ENCODE measurements around the gene LCAT. TPM values are rescaled to one million over a fixed set of nuclear protein-coding genes. Genes with fewer than 3 reads are reported as not detected.
A peak's percentile ranks its signal among the peaks of the same experiment; 100 is the strongest.

The LCAT gene
- polyA plus RNA-seq, 1 of the 3 experiments (the other 2 are of a cell fraction): 11.1 TPM

GRCh38 chr16:67964477-67965131 lies 20.7 kb upstream of the LCAT start:
- no peaks in the 10 kb centered on the region for H3K9me3 ChIP-seq
- H3K4me2 ChIP-seq: peak overlapping the region; percentile 96; the same call in 1 of the 2 replicates
- no peak for TF ChIP-seq USF1 (IDR thresholded peaks at IDR 0.05; ENCODE audit: borderline replicate concordance, low read depth)
- no peak for TF ChIP-seq FOXM1 (IDR thresholded peaks at IDR 0.05; ENCODE audit: low read depth)
- no peak for TF ChIP-seq ZBTB33 (IDR thresholded peaks at IDR 0.05; ENCODE audit: borderline replicate concordance, low read depth)
- no peak for TF ChIP-seq SMC3 (IDR thresholded peaks at IDR 0.05; ENCODE audit: low read depth, low read length)
- no peak for TF ChIP-seq RXRA (IDR thresholded peaks at IDR 0.05; ENCODE audit: borderline replicate concordance, low read depth)
- POLR2A ChIA-PET: interaction anchor here (1.1 kb wide), 1 partner anchor 18 kb away, joined by 4 read pairs; no protein-coding TSS in a partner anchor
- no peak overlapping the region for H3K9ac ChIP-seq
- H3K27me3 ChIP-seq (ENCODE audit: insufficient read depth): no peaks in the 10 kb centered on the region
- peaks cover 79% of the 10 kb centered on the region for H3K79me2 ChIP-seq (ENCODE audit: insufficient read depth)
- peaks cover 31 to 41% of the 10 kb centered on the region in 2 experiments for H3K36me3 ChIP-seq (replicated peaks in 1 of 2; ENCODE audit: control insufficient read depth in 1 of 2, insufficient read depth in 2 of 2, low read length in 1 of 2)
- no peak overlapping the region for H2AFZ ChIP-seq (ENCODE audit: low read depth)
- WGBS (ENCODE audit: low lambda C conversion rate): 97% methylated on average over 5 of the region's 6 CpGs
- CTCF ChIA-PET: interaction anchor here (0.7 to 1.4 kb wide), 6 partner anchors 20 to 162 kb away, joined by 3 to 7 read pairs (median 3); no protein-coding TSS in a partner anchor
- peaks cover 15 to 45% of the 10 kb centered on the region in 2 experiments; a peak in 3 of 4 replicates for H3K4me1 ChIP-seq (ENCODE audit: control insufficient read depth in 1 of 2, insufficient read depth in 2 of 2, low read depth in 1 of 2, low read length in 1 of 2)
- H3K27ac ChIP-seq (ENCODE audit: low read depth in 2 of 2, low read length in 1 of 2): no peak overlapping the region; a peak in 1 of 4 replicates
- no peak for DNase-seq
- peaks cover 4% of the 10 kb centered on the region for H3F3A ChIP-seq (replicated peaks; ENCODE audit: insufficient read depth)
- no peaks in the 10 kb centered on the region for H3K9me2 ChIP-seq
- H4K20me1 ChIP-seq (ENCODE audit: insufficient read depth): peaks cover 58% of the 10 kb centered on the region
- H3K4me3 ChIP-seq (ENCODE audit: low read depth in 2 of 2, low read length in 1 of 2): no peak overlapping the region

GRCh38 chr16:67963662-67964321 lies 19.9 kb upstream of the LCAT start:
- peaks cover 87% of the 10 kb centered on the region for H3K79me2 ChIP-seq (ENCODE audit: insufficient read depth)
- TF ChIP-seq USF1 (IDR thresholded peaks at IDR 0.05; ENCODE audit: borderline replicate concordance, low read depth): no peak
- 0 out of 2 replicates have a peak, but pooled peaks have one; percentile 35 for TF ChIP-seq NFIC (IDR thresholded peaks at IDR 0.05; ENCODE audit: borderline replicate concordance)
- TF ChIP-seq EP300 (IDR thresholded peaks at IDR 0.05; ENCODE audit: borderline replicate concordance in 1 of 2, low read depth in 1 of 2, low read length in 1 of 2): no peak
- no peak for DNase-seq
- H3K9me3 ChIP-seq: no peaks in the 10 kb centered on the region
- H3K4me2 ChIP-seq: no peak overlapping the region
- H3K9me2 ChIP-seq: no peaks in the 10 kb centered on the region
- peaks cover 15 to 41% of the 10 kb centered on the region in 2 experiments; a peak in 3 of 4 replicates for H3K4me1 ChIP-seq (ENCODE audit: control insufficient read depth in 1 of 2, insufficient read depth in 2 of 2, low read depth in 1 of 2, low read length in 1 of 2)
- no peak overlapping the region for H2AFZ ChIP-seq (ENCODE audit: low read depth)
- no peak overlapping the region for H3K4me3 ChIP-seq (ENCODE audit: low read depth in 2 of 2, low read length in 1 of 2)
- ChIA-PET POLR2A (interaction anchor here (1.1 kb wide), 1 partner anchor 23 kb away, joined by 4 read pairs; no protein-coding TSS in a partner anchor), CTCF (interaction anchor here (1.1 to 1.4 kb wide), 2 partner anchors 22 to 30 kb away, joined by 3 to 7 read pairs; no protein-coding TSS in a partner anchor)
- no peak overlapping the region for H3K27ac ChIP-seq (ENCODE audit: low read depth in 2 of 2, low read length in 1 of 2)
- H3K36me3 ChIP-seq (replicated peaks in 1 of 2; ENCODE audit: control insufficient read depth in 1 of 2, insufficient read depth in 2 of 2, low read length in 1 of 2): peaks cover 35 to 49% of the 10 kb centered on the region in 2 experiments
- H4K20me1 ChIP-seq (ENCODE audit: insufficient read depth): peaks cover 58% of the 10 kb centered on the region
- no peak overlapping the region for H3K9ac ChIP-seq
- H3F3A ChIP-seq (replicated peaks; ENCODE audit: insufficient read depth): no peaks in the 10 kb centered on the region
- WGBS (ENCODE audit: low lambda C conversion rate): 98% methylated on average over 22 of the region's 32 CpGs
- no peaks in the 10 kb centered on the region for H3K27me3 ChIP-seq (ENCODE audit: insufficient read depth)

Data from SK-N-SH (cell line).